ENCODE data around the gene CASKIN2. TPM values are rescaled to one million over a fixed set of nuclear protein-coding genes. Genes with fewer than 3 reads are reported as not detected.

The CASKIN2 gene
- total RNA-seq (2014; rRNA removed; shearing (Covaris generic)) (6.2 and 9.2 TPM in 2 replicates), polyA plus RNA-seq (2016; fragmentation: Nextera tagmentation; extraction: Ambion mirVana) (1.9 and 2.0 TPM in 2 replicates)

GRCh38 chr17:75515496-75516254, at the start of gene CASKIN2:
TSS of gene CASKIN2 (minus strand) at chr17:75515537. CDS start at chr17:75513804, 1,733 bp downstream.
- Histone ChIP-seq H3K4me3 (peak within 1 kb of the TSS; percentile 76), H3F3A (ENCODE audit: insufficient read depth) (no peaks in the 10 kb centered on the region), H3K9me3 (ENCODE audit: low read depth) (no peaks in the 10 kb centered on the region), H4K20me1 (ENCODE audit: insufficient read depth) (no peaks in the 10 kb centered on the region), H3K4me1 (ENCODE audit: insufficient read depth) (no peaks in the 10 kb centered on the region), H3K79me2 (ENCODE audit: insufficient read depth) (0 out of 2 replicates have a peak, but pooled peaks cover 4% of the 10 kb centered on the region), H3K27ac (no peak within 1 kb of the TSS), H2AFZ (peak within 1 kb of the TSS; percentile 96), H3K9ac (peak within 1 kb of the TSS; percentile 72), H3K9me2 (ENCODE audit: insufficient read depth) (no peaks in the 10 kb centered on the region), H3K4me2 (ENCODE audit: unreplicated experiment) (peak within 1 kb of the TSS; percentile 90), H3K27me3 (replicated peaks; ENCODE audit: insufficient read depth) (no peaks in the 10 kb centered on the region), H3K36me3 (ENCODE audit: low read depth) (no peaks in the 10 kb centered on the region)
- in situ Hi-C loops (cut with MboI) = loop anchor here (10.0 kb wide), 1 partner anchor 91 kb away; no protein-coding TSS in a partner anchor
- no peak for TF ChIP-seq EZH2phosphoT487 (IDR thresholded peaks at IDR 0.05; ENCODE audit: insufficient read depth, low read depth)
- no peak for TF ChIP-seq EZH2 (IDR thresholded peaks at IDR 0.05; ENCODE audit: insufficient read depth, poor library complexity, severe bottlenecking)
- peak; percentile 91 for DNase-seq
- 1 to 2% methylated on average over 38 to 64 of the region's 78 CpGs for WGBS, 2 experiments (ENCODE audit: low coverage in 1 of 2, low lambda C conversion rate in 2 of 2, missing lambda C conversion rate in 2 of 2)

- Histone ChIP-seq H3K9me3 (ENCODE audit: low read depth) (no peaks in the 10 kb centered on the region), H3F3A (ENCODE audit: insufficient read depth) (no peaks in the 10 kb centered on the region), H3K4me2 (ENCODE audit: unreplicated experiment) (no peak overlapping the region), H3K4me3 (no peak overlapping the region), H3K36me3 (ENCODE audit: low read depth) (no peaks in the 10 kb centered on the region), H3K27ac (no peak overlapping the region), H2AFZ (no peak overlapping the region), H4K20me1 (ENCODE audit: insufficient read depth) (no peaks in the 10 kb centered on the region), H3K4me1 (ENCODE audit: insufficient read depth) (0 out of 2 replicates have a peak, but pooled peaks cover 5% of the 10 kb centered on the region), H3K9me2 (ENCODE audit: insufficient read depth) (no peaks in the 10 kb centered on the region), H3K79me2 (ENCODE audit: insufficient read depth) (no peaks in the 10 kb centered on the region), H3K9ac (no peak overlapping the region), H3K27me3 (replicated peaks; ENCODE audit: insufficient read depth) (peaks cover 6% of the 10 kb centered on the region; the same call in 1 of the 2 replicates)
- in situ Hi-C loops (cut with MboI) = no loop called here
- 16 to 30% methylated on average over 7 of the region's 7 CpGs for WGBS, 2 experiments (ENCODE audit: low coverage in 1 of 2, low lambda C conversion rate in 2 of 2, missing lambda C conversion rate in 2 of 2)
- DNase-seq = peak; percentile 79
- TF ChIP-seq EZH2 (IDR thresholded peaks at IDR 0.05; ENCODE audit: insufficient read depth, poor library complexity, severe bottlenecking) (no peak), EZH2phosphoT487 (IDR thresholded peaks at IDR 0.05; ENCODE audit: insufficient read depth, low read depth) (no peak)
Measured at GRCh38 chr17:75565066-75565465, 49.7 kb upstream of the CASKIN2 start.

GRCh38 chr17:75564195-75564594, 48.9 kb upstream of the CASKIN2 start:
- Histone ChIP-seq H2AFZ (no peak overlapping the region), H4K20me1 (ENCODE audit: insufficient read depth) (no peaks in the 10 kb centered on the region), H3K4me3 (no peak overlapping the region), H3K4me1 (ENCODE audit: insufficient read depth) (0 out of 2 replicates have a peak, but pooled peaks cover 5% of the 10 kb centered on the region), H3K36me3 (ENCODE audit: low read depth) (no peaks in the 10 kb centered on the region), H3K27me3 (replicated peaks; ENCODE audit: insufficient read depth) (peaks cover 6% of the 10 kb centered on the region; the same call in 1 of the 2 replicates), H3K9me3 (ENCODE audit: low read depth) (no peaks in the 10 kb centered on the region), H3F3A (ENCODE audit: insufficient read depth) (no peaks in the 10 kb centered on the region), H3K9me2 (ENCODE audit: insufficient read depth) (no peaks in the 10 kb centered on the region), H3K4me2 (ENCODE audit: unreplicated experiment) (no peak overlapping the region), H3K27ac (no peak overlapping the region), H3K79me2 (ENCODE audit: insufficient read depth) (no peaks in the 10 kb centered on the region), H3K9ac (no peak overlapping the region)
- TF ChIP-seq EZH2phosphoT487 (IDR thresholded peaks at IDR 0.05; ENCODE audit: insufficient read depth, low read depth) = no peak
- TF ChIP-seq EZH2 (IDR thresholded peaks at IDR 0.05; ENCODE audit: insufficient read depth, poor library complexity, severe bottlenecking) = no peak
- in situ Hi-C loops (cut with MboI) = no loop called here
- 87% methylated on average over 11 of the region's 11 CpGs for WGBS, 2 experiments (ENCODE audit: low coverage in 1 of 2, low lambda C conversion rate in 2 of 2, missing lambda C conversion rate in 2 of 2)
- no peak for DNase-seq

- no peaks in the 10 kb centered on the region for H3K79me2 ChIP-seq (ENCODE audit: insufficient read depth)
- no peak for DNase-seq
- H3K4me3 ChIP-seq = no peak overlapping the region
- H3K27me3 ChIP-seq (replicated peaks; ENCODE audit: insufficient read depth) = peaks cover 2% of the 10 kb centered on the region; the same call in 1 of the 2 replicates
- in situ Hi-C loops (cut with MboI) = no loop called here
- 0 out of 2 replicates have a peak, but pooled peaks cover 5% of the 10 kb centered on the region for H3K4me1 ChIP-seq (ENCODE audit: insufficient read depth)
- no peak for TF ChIP-seq EZH2 (IDR thresholded peaks at IDR 0.05; ENCODE audit: insufficient read depth, poor library complexity, severe bottlenecking)
- no peaks in the 10 kb centered on the region for H4K20me1 ChIP-seq (ENCODE audit: insufficient read depth)
- no peaks in the 10 kb centered on the region for H3F3A ChIP-seq (ENCODE audit: insufficient read depth)
- H3K27ac ChIP-seq = no peak overlapping the region
- H3K4me2 ChIP-seq (ENCODE audit: unreplicated experiment) = no peak overlapping the region
- no peaks in the 10 kb centered on the region for H3K9me2 ChIP-seq (ENCODE audit: insufficient read depth)
- H2AFZ ChIP-seq = no peak overlapping the region
- no peak overlapping the region for H3K9ac ChIP-seq
- H3K9me3 ChIP-seq (ENCODE audit: low read depth) = no peaks in the 10 kb centered on the region
- 67 to 68% methylated on average over 27 to 28 of the region's 28 CpGs for WGBS, 2 experiments (ENCODE audit: low coverage in 1 of 2, low lambda C conversion rate in 2 of 2, missing lambda C conversion rate in 2 of 2)
- no peaks in the 10 kb centered on the region for H3K36me3 ChIP-seq (ENCODE audit: low read depth)
Measured at GRCh38 chr17:75563063-75563758, 47.9 kb upstream of the CASKIN2 start.
